Islet precursor cell (in vitro differentiated cells): ENCODE measurements around the gene RALGAPA2.
A peak's percentile ranks its signal among the peaks of the same experiment; 100 is the strongest.

Experiments used
- DNase-seq: peaks from one replicate; pipeline ENCODE4 v3.0.0-alpha.2; 2018

The RALGAPA2 gene

DNA sequence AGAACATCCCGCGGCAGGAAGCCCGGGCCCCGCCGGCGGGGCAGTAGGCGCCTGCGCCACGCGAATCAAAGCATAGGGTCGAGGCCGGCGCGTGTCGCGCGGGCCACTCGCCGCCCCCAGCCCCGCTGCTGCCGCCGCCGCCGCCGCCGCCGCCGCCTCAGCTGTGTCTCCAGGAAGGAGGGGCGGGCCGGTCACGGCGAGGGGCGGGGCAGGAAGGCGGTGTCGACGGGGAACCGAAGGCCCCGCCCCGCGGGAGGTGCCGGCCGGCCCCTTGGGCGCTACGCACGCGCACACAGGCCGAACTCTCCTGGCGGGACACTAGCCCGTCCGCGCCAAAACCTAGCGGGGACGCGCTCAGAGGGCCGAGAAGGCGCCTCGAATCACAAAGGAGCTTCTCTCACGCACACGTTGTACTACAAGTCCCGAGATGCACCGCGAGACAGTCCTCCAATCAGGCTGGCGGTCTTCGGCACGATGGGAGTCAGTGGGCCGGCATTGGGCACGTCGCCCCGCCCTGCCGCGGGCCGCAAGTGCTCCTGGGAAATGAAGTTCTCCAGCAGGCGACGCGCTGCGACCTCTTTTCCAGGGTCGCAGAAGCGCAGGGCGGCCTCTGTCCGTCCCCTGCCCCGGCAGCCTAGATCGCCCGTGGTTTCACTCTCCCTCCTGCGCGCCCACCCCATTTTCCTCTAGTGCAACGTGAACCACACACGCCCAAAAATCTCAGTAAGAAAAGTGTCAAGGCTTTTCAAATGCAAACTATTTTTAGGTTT, at the start of gene RALGAPA2:
TSS of gene RALGAPA2 (minus strand) at position 171 of the 770 bp plus-strand sequence. CDS start at position 7, 164 bp downstream.
- peak; percentile 99 for DNase-seq

DNA sequence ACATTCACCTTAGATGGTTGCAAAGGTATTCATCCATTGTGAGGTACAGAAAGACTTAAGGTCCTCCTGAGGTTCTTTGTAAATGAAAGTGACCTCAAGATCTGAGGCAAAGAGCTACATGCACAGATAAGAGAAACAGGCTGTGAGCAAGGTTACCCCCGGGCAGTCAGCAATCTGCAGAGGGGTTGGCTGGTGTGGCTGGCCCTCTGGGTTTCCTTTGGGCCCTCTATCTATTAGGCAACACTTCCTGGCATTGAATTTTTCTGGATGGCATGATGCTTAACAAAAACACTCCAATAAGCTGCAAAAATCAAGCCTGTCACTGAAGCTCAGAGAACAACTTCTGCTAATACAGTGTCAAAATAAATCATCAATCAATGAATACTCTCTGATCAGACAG, 48.9 kb upstream of the RALGAPA2 start:
- no peak for DNase-seq

DNA sequence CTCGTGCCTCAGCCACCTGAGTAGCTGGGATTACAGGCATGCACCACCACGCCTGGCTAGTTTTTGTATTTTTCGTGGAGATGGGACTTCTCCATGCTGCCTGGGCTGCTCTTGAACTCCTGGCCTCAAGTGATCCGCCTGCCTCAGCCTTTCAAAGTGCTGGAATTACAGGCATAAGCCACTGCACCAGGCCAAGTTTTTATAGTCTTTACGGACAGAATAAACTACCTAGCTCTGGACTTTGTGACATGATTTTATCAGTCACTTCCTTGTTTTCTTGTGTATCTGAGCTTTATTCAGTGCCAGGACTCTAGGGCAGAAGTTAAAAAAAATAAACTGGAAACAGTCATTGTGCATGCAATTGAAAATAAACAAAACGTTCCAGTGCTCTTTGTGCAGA, 46.7 kb upstream of the RALGAPA2 start:
- DNase-seq: no peak

DNA sequence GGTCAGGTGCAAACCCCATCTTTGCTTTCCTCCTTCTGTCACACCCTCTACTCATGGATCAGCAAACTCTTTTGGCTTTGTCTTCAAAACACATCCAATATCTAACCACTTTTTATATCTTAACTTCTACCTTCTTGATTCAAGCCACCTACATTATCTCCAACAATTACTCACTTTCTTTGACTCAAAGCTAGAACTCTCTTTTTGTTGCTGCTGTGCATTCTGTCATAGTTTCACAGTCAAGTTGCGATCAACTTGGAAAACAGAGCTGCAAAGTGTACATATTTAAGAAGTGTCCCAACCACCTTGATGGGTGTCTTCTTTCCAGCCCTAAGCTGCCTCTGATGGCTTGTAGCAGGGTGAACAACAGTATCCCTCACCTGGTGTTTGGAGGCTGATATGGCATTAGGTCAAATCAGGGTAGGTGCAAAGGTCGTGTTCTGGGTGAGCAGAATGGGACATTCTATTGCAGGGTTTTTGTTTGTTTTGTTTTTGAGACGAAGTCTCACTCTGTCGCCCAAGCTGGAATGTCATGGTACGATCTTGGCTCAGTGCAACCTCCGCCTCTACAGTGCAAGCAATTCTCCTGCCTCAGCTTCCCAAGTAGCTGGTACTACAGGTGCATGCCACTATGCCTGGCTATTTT, 43.4 kb upstream of the RALGAPA2 start:
- no peak for DNase-seq

DNA sequence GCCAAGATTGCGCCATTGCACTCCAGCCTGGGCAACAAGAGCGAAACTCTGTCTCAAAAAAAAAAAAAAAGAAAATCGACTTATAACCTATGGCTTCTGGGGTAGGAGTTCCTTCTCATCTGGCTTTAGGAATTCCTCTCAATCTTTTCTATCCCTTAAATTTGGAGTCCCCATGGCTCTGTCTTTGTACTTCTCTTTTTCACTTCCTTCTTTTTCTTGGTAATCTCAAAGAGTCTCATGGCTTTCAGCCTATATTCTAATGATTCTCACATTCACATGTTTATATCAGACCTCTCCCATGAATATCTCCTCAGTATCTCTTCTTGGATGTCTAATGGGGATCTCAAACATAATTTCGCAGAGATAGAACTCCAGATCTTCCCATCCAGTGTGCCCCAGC, 42.8 kb upstream of the RALGAPA2 start:
- no peak for DNase-seq

DNA sequence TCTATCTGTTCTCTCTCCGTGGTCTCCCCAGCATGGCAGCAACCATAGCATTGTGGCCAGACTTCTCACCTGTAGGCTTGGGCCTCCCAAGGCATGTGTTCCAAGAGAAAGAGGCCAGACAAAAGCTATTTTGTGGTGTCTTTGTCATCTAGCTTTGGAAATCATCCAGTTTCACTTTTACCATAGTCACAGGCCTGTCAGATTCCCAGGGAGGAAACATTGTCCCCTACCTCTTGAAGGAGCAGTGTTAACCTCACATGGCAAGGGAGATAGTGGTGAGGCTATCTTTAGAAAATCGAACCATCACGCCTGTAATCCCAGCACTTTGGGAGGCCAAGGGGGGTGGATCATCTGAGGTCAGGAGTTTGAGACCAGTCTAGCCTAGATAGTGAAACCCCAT, 42.3 kb upstream of the RALGAPA2 start:
- DNase-seq: no peak

DNA sequence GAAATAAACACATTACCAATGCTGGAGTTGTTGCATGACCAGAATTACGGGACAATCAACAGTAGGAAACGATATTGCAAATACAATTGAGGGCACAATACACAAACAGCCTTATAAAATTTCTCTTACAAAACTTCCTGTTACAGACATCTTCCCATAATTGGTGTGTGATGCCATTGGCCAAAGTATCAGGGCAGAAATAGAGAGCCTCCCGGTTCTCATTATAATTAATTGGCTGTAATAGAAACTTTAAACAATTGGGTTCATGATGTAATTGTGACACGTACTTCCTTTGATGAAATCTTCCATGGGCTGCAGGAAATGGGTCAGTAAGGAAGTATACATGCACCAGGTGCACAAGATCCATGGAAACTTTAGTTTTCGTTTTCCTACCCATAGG, 40.3 kb upstream of the RALGAPA2 start:
- no peak for DNase-seq

DNA sequence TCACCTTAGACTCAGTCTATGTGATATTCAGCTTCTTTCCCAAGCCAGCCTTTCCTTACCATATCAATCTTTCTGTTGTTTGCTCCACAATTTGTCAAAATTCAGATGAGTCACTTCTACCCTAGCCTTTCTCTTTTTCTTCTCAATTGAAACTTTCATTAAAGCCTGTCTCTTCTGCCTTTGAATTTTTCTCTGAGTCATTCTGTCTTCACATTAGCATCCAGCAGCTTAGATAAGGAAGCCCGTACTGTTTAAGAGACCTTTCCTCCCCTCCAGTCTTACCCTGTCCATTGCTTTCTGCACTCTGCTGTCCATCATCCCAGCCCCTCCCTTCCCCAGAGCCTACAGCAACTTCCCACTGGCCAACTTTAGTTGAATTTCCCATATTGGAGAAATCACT, 34.9 kb upstream of the RALGAPA2 start:
- DNase-seq: no peak

DNA sequence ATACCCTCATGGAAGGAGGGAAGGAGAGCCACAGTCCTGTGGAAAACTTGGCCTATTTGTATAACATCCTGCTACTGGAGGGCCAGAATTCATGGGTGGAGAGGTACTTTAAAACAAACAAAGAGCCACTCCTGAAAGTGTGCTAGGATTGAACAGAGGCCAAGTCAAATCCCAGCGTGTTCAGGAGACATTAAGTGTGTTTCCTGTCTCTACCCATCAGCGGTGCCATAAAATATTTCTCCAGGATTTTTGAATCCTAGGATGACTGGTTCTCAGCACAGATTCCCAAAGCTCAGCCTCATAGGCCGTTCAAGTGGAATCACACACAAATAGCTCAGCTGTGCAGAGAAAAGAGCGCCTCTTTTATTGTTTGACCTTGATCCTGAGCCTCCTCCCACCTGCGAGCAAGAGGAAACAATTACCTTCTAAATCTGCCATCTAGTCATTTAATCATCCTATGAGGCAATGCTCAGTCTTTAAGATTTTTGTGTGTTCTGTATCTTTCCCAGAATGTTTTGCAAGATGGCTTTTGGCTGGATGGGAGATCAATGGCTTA, 31.8 kb upstream of the RALGAPA2 start:
- DNase-seq: no peak

DNA sequence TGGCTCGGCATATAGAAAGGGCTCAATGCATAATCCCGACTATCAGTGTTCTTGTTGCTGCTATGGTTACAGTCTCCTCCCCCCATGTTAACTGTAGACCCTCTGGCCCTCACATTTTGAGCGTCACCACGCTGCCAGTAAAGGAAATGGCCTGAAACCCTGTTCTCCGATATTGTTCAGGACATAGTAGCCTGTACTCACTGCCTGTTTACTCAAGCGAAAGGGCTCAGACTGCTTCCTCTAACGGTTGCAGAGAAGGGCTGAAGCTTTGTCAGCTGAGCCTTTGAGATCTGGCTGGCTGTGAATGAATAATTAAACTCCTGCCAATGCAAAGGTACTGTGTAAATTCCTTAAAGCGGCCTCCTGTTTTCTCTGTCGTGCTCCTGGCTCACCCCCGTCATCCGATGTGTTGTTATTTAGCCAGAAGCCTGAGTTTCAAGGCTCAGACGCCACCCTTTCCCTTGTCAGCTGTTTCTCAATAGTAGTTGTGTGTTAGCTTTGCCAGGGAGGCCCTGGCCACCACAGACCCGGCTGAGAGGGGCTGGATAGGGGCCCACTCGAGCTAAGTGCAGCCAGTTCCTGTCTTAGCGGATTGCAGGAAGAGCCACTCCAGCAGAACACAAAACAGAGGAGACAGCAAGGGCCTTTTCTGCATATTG, 31.2 kb upstream of the RALGAPA2 start:
- DNase-seq: peak; percentile 51

DNA sequence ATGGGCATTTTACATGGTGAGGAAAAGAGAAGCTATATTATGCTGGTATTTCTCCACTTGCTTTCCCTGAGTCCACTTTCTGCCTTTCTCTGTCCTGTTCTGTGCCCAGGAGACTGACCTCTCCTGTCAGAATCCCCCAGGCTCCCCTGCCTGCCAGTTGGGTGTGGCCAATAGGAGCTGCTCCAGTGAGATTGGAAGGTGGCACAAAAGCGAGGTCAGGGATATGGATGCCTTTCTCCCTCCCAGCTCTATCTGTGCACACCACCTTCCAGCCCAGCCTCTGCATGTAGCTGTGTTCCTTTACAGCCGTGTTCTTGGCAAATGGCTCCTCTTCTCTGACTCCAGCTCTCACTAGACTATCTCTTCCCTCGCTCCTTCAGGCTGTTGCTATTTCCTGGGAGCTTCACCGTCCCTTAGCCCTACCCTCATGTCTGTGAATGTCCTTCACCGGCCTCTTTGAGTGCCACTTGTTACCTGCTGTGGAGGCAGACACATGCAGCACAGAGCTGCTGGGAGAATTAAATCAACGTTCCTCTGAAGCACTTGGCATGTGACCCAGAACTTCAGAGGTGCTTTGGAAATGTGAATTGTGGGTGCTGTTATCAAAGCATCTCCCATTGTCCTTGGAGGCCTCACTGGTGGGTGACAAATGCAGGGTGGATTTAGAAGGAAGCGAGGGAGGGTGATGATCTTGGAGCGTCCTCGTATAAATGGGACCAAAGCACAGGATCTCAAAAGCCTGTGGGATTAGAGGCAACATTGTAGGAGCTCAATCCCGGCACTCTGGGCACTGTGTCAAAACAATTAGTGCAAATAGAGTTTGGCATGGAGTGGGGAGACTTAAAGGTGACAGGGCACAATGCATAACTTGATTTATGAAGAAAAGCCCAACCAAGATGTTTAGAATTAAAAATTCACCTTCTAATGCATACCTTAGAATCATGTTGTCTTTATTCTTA, 28.9 kb upstream of the RALGAPA2 start:
- no peak for DNase-seq

DNA sequence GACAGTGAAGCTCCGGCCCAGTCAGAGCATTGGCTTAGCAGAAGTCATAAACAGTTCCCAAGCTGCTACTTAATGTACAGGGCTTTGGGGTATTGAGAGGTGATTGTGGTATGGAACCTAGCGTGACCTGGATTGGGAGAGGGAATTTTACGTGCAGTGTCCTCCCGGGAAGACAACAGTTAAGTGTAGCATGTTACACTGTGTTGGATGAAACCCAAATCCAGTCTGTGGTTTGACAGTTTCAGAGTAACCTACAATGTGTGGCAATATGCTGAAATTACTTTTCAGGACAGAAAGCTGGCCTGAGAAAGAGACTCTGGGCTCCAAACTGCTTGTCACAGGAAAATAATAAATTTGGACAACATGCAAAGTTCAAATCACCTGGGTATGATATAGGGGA, 28.1 kb upstream of the RALGAPA2 start:
- DNase-seq: no peak

DNA sequence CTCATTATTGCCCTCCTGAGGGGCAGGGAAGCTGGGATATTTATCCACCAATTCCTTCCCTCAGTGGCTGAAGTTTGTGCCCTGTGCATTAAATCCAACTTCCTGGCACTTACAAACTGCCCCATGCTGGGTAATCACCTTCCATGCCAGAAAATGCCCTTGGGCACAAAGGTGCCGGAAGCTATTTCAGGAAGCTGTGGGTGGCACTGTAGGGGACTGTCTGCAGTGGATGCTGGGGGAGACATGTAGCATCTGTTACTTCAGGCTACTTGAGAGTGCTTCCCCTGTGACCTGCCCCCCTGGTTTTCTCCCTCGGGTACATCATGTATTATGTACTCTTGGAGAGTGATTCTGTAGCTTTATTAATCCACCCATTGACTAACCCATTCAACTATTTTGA, 24.7 kb upstream of the RALGAPA2 start:
- no peak for DNase-seq

DNA sequence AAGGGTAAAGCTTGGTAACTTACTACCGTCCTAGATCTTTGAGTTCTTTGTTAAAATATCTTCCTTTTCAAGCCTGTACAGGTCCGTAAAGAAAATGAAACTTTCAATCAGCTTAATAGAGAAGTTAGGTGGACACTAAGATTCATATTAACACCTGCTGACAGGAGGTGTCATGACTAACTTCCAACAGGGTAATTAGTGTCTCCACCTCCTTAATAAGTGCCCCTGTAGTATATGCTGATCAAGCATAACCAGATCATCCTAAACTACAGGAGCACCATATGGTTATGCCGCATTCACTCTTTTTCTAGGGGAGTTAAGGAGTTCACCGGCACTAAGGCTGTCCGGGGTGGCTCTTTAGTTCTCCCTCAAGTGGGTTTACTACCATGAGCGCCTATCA, 23.9 kb upstream of the RALGAPA2 start:
- DNase-seq: no peak

DNA sequence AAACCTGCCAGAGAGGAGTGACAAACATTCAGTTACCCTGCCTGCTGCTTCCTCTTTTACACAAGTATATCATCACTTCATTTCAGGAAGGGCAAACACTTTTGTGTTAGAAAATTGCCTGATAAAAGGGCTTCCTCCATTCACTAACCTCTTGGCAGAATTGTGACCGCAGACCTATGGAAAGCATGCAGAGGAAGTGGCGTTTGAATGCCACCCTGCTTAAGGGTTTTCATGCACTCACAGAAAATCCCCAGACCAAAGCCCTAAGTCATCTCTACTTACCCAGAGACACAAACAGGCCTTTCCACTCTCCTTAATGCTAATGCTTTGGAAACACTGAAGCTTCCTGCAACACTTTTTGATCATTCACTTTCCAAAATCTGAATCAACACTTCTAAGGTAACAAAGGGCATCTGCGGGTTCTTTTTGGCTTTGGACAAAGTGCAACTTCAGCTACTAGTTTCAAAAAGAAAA, 22.1 kb upstream of the RALGAPA2 start:
- no peak for DNase-seq

DNA sequence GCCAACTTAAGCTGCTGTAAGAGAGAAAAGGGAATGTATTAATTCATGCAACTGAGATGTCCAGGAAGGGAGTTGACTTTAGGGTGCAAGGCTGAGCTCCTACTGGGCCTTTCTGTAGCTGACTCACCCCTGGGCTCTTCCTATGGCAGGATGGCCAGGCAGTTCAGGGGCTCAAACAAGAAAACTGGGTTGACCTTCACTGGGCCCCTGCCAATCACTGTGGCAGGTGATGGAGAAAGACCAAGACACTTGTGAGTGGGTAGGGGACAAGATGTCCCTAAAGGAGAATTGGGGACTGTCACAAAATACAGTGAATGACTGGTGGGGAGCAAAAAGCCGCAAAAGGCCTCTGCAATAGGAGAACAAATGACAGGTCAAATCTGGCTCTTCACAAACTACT, 21.5 kb upstream of the RALGAPA2 start:
- no peak for DNase-seq

DNA sequence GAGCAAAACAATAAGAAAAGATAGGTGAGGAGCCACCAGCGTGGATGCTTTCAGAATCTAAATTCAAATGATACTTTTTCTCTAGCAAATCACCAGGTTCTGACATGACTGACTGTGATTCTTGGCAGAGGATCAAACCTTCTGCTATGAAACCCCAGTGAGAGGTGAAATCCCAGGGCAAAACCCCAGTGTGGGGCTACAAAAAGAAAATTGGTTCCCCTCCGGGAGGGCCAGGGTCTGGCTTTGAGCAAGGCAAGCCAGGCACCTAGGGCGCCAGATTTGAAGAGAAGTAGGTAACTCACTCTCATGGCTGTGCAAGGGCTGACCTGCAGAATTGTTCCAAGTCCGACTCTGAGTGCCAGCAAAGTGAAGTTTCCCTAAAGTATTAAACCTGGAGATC, 20.2 kb upstream of the RALGAPA2 start:
- DNase-seq: no peak

DNA sequence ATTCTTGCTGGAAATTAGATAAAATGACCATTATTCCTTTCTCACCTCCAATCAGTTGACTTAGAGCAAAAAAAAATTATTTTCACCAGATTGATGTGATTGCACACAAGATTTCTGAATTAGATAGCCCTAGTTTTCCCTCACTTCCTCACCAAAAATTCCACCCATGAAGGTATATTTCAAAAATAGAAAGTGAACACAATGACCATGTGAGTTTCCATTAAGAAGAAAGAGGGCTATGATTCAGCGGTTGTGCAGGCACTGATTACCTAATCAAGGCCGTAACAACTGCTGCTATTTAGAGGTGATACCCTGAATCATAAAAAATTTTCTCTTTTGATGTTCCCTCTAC, 19.5 kb upstream of the RALGAPA2 start:
- no peak for DNase-seq

DNA sequence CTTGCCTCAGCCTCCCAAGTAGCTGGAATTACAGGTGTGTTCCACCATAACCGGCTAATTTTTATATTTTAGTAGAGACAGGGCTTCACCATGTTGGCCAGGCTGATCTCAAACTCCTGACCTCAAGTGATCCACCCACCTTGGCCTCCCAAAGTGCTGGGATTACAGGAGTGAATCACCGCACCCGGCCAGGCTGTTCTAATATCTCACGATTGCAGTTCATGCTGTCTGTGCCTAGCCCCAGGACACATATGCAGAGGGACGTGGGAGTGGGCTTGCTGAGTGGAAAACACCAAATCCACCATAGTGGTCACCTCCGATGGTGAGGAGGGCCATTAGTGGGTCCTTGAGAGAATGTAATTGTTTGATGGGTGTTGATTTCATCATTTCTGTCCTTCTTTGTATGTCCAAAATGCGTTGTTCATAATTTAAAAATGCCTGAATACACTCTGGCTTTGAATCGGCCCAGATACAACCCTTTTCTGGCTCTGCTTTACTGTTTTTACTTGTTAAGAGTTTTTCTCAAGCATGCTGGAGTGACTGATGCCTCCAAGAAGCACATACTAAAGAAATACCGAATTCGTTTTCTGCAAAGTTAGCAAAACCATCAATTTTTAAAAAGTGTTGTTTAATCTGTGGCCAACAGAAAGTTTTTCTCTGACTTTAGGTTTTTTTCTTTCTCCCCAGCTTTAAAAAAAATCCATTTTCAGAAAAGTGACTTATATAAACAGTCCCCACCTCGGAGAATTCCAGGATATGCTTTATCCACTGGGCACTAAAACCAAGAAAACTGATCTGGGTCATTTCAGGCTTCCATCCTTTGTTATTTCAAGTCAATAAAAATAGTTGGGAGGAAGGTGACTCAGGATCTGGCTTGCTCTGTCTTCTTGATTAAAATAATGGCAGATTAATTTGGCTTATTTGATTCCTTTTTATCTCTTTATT, 18.8 kb upstream of the RALGAPA2 start:
- DNase-seq: no peak

DNA sequence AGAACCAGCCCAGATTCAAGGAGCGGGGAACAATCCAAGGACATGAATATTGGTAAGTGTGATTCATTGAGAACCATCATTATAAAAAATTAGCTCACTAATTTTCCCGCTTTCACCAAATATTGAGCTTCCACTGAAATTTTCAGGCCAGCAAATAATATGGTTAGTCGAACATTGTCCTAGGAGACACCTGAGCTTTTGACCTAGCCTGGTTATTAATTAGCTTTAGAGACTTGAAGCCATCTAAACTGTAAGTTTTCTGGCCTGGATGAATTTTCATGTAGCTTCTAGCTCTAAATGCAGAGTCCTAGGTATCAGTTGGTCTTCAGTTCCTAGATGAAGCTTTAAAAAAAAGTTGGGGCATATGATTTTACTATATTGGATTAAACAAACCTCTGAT, 17.1 kb upstream of the RALGAPA2 start:
- no peak for DNase-seq

DNA sequence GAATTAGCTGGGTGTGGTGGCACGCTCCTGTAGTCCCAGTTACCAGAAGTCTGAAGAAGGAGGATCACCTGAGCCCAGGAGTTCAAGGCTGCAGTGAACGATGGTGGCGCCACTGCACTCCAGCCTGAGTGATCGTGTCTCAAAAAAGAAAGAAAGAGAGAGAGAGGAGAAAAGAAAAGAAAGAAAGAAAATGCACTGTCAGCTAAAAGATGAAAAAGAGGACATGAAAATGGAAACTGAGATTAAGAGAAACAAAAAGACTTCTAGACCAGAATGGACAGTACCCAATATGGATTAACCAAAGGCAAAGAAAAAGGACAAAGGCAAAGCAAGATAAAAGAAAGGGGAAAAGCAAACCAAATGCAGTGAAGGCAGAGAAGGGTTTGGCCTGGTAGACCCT, 9.0 kb upstream of the RALGAPA2 start:
- no peak for DNase-seq

DNA sequence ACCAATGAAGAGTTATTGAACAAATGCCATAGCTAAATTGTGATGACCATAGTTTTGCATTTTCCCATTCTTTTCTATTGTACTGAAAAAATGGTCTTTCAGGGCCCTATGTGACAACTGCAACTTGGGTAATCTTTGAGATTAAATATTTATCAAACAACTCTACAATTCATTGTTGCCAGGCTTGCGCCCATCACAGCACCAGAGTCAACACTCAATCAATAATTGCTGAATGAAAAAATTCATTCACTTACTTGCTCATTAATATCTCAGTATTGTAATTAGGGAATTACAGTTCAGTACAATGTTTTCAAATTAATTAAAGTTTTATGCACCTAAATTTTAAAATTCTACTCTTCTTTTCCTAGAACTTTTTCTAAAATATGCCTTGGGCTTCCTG, 7.7 kb upstream of the RALGAPA2 start:
- no peak for DNase-seq
